Neuronal stem cell (in vitro differentiated cells): ENCODE data around the gene PARD3B.

Experiments
- DNase-seq: peaks from one replicate; pipeline ENCODE4 v3.0.0-alpha.2; 2013; ENCODE audit warnings: low spot score
- H2AFZ ChIP-seq: one replicate; pipeline ENCODE4 v1.6.1; 2013; ENCODE audit warnings: mild to moderate bottlenecking, low read length, inconsistent platforms
- H2AK5ac ChIP-seq: 2 replicates; pipeline ENCODE4 v1.6.1; 2013; ENCODE audit warnings: low read depth, mild to moderate bottlenecking, inconsistent platforms, low read length, moderate library complexity, mixed read lengths
- H2BK120ac ChIP-seq: 2 replicates; pipeline ENCODE4 v1.6.1; 2013; ENCODE audit warnings: low read depth, mild to moderate bottlenecking, inconsistent platforms, low read length, moderate library complexity, mixed read lengths
- H2BK12ac ChIP-seq: one replicate; pipeline ENCODE4 v1.6.1; 2013; ENCODE audit warnings: low read length, inconsistent platforms
- H2BK15ac ChIP-seq: 2 replicates; pipeline ENCODE4 v1.6.1; 2013; ENCODE audit warnings: mild to moderate bottlenecking, low read length, inconsistent platforms, mixed read lengths
- H2BK5ac ChIP-seq: one replicate; pipeline ENCODE4 v1.6.1; 2013; ENCODE audit warnings: inconsistent platforms, mild to moderate bottlenecking, low read length, moderate library complexity
- H3K14ac ChIP-seq: one replicate; pipeline ENCODE4 v1.6.1; 2013; ENCODE audit warnings: low read length, inconsistent platforms
- H3K18ac ChIP-seq: 2 replicates; pipeline ENCODE4 v1.6.1; 2013; ENCODE audit warnings: low read length, inconsistent platforms
- H3K23ac ChIP-seq: 2 replicates; pipeline ENCODE4 v1.6.1; 2013; ENCODE audit warnings: low read depth, mild to moderate bottlenecking, mixed read lengths, low read length, inconsistent platforms; ENCODE audit not compliant: poor library complexity
- H3K27ac ChIP-seq: replicated peaks from 3 replicates; pipeline ENCODE4 v1.5.1; 2013; ENCODE audit warnings: low read length, inconsistent platforms
- H3K27me3 ChIP-seq, 3 experiments: 2 replicates each; pipeline ENCODE4 v1.6.1; 2013; ENCODE audit warnings: low read length in 3 of 3, mild to moderate bottlenecking in 2 of 3, inconsistent platforms in 1 of 3, low read depth in 1 of 3, mixed read lengths in 1 of 3, moderate library complexity in 1 of 3; ENCODE audit not compliant: control insufficient read depth in 3 of 3, insufficient read depth in 3 of 3
- H3K36me3 ChIP-seq, 2 donors: replicated peaks in 1 of 2; 2 replicates each; pipeline ENCODE4 v1.6.1; 2013; ENCODE audit warnings: low read length in 2 of 2; ENCODE audit not compliant: control insufficient read depth in 2 of 2, insufficient read depth in 2 of 2
- H3K4ac ChIP-seq: 2 replicates; pipeline ENCODE4 v1.6.1; 2013; ENCODE audit warnings: inconsistent platforms, mild to moderate bottlenecking, low read length, moderate library complexity
- H3K4me1 ChIP-seq, 2 donors: 1 replicate in 1 of 2; 2 replicates in 1 of 2; pipeline ENCODE4 v1.6.1; 2013; ENCODE audit warnings: low read length in 2 of 2, low read depth in 1 of 2; ENCODE audit not compliant: control insufficient read depth in 2 of 2, insufficient read depth in 1 of 2
- H3K4me2 ChIP-seq: one replicate; pipeline ENCODE4 v1.6.1; 2013; ENCODE audit warnings: mild to moderate bottlenecking, low read length, inconsistent platforms; ENCODE audit not compliant: insufficient read depth, poor library complexity, severe bottlenecking
- H3K4me3 ChIP-seq, 2 donors: 2 replicates each; pipeline ENCODE4 v1.5.1; 2013; ENCODE audit warnings: low read length in 2 of 2, mild to moderate bottlenecking in 2 of 2, inconsistent platforms in 1 of 2, moderate library complexity in 1 of 2
- H3K79me1 ChIP-seq: one replicate; pipeline ENCODE4 v1.6.1; 2013; ENCODE audit warnings: low read depth, mild to moderate bottlenecking, inconsistent platforms, low read length, moderate library complexity
- H3K9ac ChIP-seq: one replicate; pipeline ENCODE4 v1.6.1; 2013; ENCODE audit warnings: mild to moderate bottlenecking, low read depth, low read length, inconsistent platforms; ENCODE audit not compliant: poor library complexity
- H3K9me3 ChIP-seq, 2 donors: replicated peaks in 1 of 2; 2 replicates each; pipeline versions ENCODE3 to v1.6.1; 2013; ENCODE audit warnings: low read length in 2 of 2, mild to moderate bottlenecking in 2 of 2, inconsistent platforms in 1 of 2, low read depth in 1 of 2, mixed read lengths in 1 of 2, moderate library complexity in 1 of 2; ENCODE audit not compliant: control insufficient read depth in 2 of 2, insufficient read depth in 1 of 2
- H4K8ac ChIP-seq: one replicate; pipeline ENCODE4 v1.6.1; 2013; ENCODE audit warnings: low read depth, mild to moderate bottlenecking, inconsistent platforms, low read length, moderate library complexity
- H4K91ac ChIP-seq: one replicate; pipeline ENCODE4 v1.6.1; 2013; ENCODE audit warnings: low read length, low read depth, mild to moderate bottlenecking, inconsistent platforms; ENCODE audit not compliant: poor library complexity
- WGBS, 2 donors: extraction: QIAGEN DNeasy Blood & Tissue Kit; methylation state at CpG; one replicate each; pipeline ENCODE4 v1.1.7; 2013; ENCODE audit warnings: missing lambda C conversion rate in 2 of 2, mixed read lengths in 1 of 2; ENCODE audit not compliant: insufficient read length in 2 of 2, insufficient replicate concordance in 1 of 2; ENCODE audit errors: extremely low coverage in 2 of 2; 5-methylcytosine and 5-hydroxymethylcytosine counted together

Gene PARD3B

GRCh38 chr2:204775766-204776165, 230.5 kb downstream of the PARD3B start:
- no peak overlapping the region for H3K23ac ChIP-seq
- no peak overlapping the region for H2BK5ac ChIP-seq
- no peaks in the 10 kb centered on the region for H3K27me3 ChIP-seq
- H3K79me1 ChIP-seq: no peaks in the 10 kb centered on the region
- no peak overlapping the region for H2AFZ ChIP-seq
- no peak overlapping the region for H2BK15ac ChIP-seq
- no peak overlapping the region for H3K4me2 ChIP-seq
- DNase-seq: no peak
- H3K36me3 ChIP-seq: no peaks in the 10 kb centered on the region
- no peak overlapping the region for H2AK5ac ChIP-seq
- H4K8ac ChIP-seq: no peak overlapping the region
- H3K9me3 ChIP-seq: no peaks in the 10 kb centered on the region
- no peak overlapping the region for H4K91ac ChIP-seq
- no peak overlapping the region for H2BK120ac ChIP-seq
- H2BK12ac ChIP-seq: no peak overlapping the region
- H3K27ac ChIP-seq: no peak overlapping the region
- H3K4me3 ChIP-seq: no peak overlapping the region
- peaks cover 0 to 2% of the 10 kb centered on the region in 2 donors for H3K4me1 ChIP-seq
- no peak overlapping the region for H3K14ac ChIP-seq
- H3K9ac ChIP-seq: no peak overlapping the region
- no peak overlapping the region for H3K4ac ChIP-seq
- H3K18ac ChIP-seq: no peak overlapping the region

GRCh38 chr2:204776781-204777559, 231.7 kb downstream of the PARD3B start:
- Histone ChIP-seq H2AK5ac (no peak overlapping the region), H4K91ac (no peak overlapping the region), H3K27ac (no peak overlapping the region), H2BK12ac (no peak overlapping the region), H2BK120ac (no peak overlapping the region), H3K23ac (no peak overlapping the region), H2BK5ac (no peak overlapping the region), H3K9ac (no peak overlapping the region), H3K79me1 (no peaks in the 10 kb centered on the region), H2BK15ac (no peak overlapping the region), H3K14ac (no peak overlapping the region), H3K18ac (no peak overlapping the region), H3K4me1 (peaks cover 0 to 4% of the 10 kb centered on the region in 2 donors), H3K27me3 (no peaks in the 10 kb centered on the region), H3K36me3 (no peaks in the 10 kb centered on the region), H3K9me3 (no peaks in the 10 kb centered on the region), H3K4ac (no peak overlapping the region), H3K4me3 (no peak overlapping the region), H4K8ac (no peak overlapping the region), H2AFZ (no peak overlapping the region), H3K4me2 (no peak overlapping the region)
- no peak for DNase-seq
- no CpG with 5 or more reads among the region's 1 CpG for WGBS, 2 donors

- no peak overlapping the region for H3K4me2 ChIP-seq
- H3K36me3 ChIP-seq: no peaks in the 10 kb centered on the region
- H3K9ac ChIP-seq: no peak overlapping the region
- no peaks in the 10 kb centered on the region for H3K79me1 ChIP-seq
- H3K14ac ChIP-seq: no peak overlapping the region
- H2AK5ac ChIP-seq: no peak overlapping the region
- no peak overlapping the region for H2AFZ ChIP-seq
- no peak overlapping the region for H3K18ac ChIP-seq
- H4K91ac ChIP-seq: no peak overlapping the region
- H3K27ac ChIP-seq: no peak overlapping the region
- no peak for DNase-seq
- H2BK120ac ChIP-seq: no peak overlapping the region
- H3K27me3 ChIP-seq: no peaks in the 10 kb centered on the region
- no peaks in the 10 kb centered on the region for H3K9me3 ChIP-seq
- no peak overlapping the region for H2BK15ac ChIP-seq
- no peak overlapping the region for H2BK5ac ChIP-seq
- no peak overlapping the region for H2BK12ac ChIP-seq
- no peak overlapping the region for H3K4me3 ChIP-seq
- no peak overlapping the region for H3K23ac ChIP-seq
- no peak overlapping the region for H3K4ac ChIP-seq
- peaks cover 0 to 2% of the 10 kb centered on the region in 2 donors for H3K4me1 ChIP-seq
- H4K8ac ChIP-seq: no peak overlapping the region
These were observed 234.5 kb downstream of the PARD3B start for GRCh38 chr2:204779771-204780170.

GRCh38 chr2:204781941-204782340, 236.7 kb downstream of the PARD3B start:
- no peak overlapping the region for H3K27ac ChIP-seq
- no peak overlapping the region for H3K9ac ChIP-seq
- H3K23ac ChIP-seq: no peak overlapping the region
- no peaks in the 10 kb centered on the region for H3K27me3 ChIP-seq
- no peak for DNase-seq
- H3K9me3 ChIP-seq: no peaks in the 10 kb centered on the region
- H2BK15ac ChIP-seq: no peak overlapping the region
- no peak overlapping the region for H3K4ac ChIP-seq
- peaks cover 0 to 2% of the 10 kb centered on the region in 2 donors for H3K4me1 ChIP-seq
- no peak overlapping the region for H4K91ac ChIP-seq
- no peak overlapping the region for H2BK12ac ChIP-seq
- WGBS, 2 donors: no CpG with 5 or more reads among the region's 1 CpG
- no peak overlapping the region for H2AK5ac ChIP-seq
- no peak overlapping the region for H3K18ac ChIP-seq
- H3K36me3 ChIP-seq: no peaks in the 10 kb centered on the region
- H4K8ac ChIP-seq: no peak overlapping the region
- no peak overlapping the region for H3K14ac ChIP-seq
- no peak overlapping the region for H3K4me3 ChIP-seq
- H3K79me1 ChIP-seq: no peaks in the 10 kb centered on the region
- no peak overlapping the region for H2BK120ac ChIP-seq
- H2BK5ac ChIP-seq: no peak overlapping the region
- H3K4me2 ChIP-seq: no peak overlapping the region
- H2AFZ ChIP-seq: no peak overlapping the region
